Astrocyte (in vitro differentiated cells and primary cell): ENCODE data around the gene MAPK11. TPM values are rescaled to one million over a fixed set of nuclear protein-coding genes. Genes with fewer than 3 reads are reported as not detected.

Experiments
- DNase-seq: peaks from one replicate; pipeline ENCODE4 v3.0.0-alpha.2; 2010; ENCODE audit warnings: low read depth
- FAIRE-seq: peaks from 2 replicates; lab custom pipeline; 2011; peaks lifted over from hg19 to GRCh38; lab: Jason Lieb, UNC
- H2AFZ ChIP-seq: 2 replicates; pipeline ENCODE4 v1.6.0; 2012; ENCODE audit warnings: low read depth, low read length, inconsistent platforms
- H3K27ac ChIP-seq: 2 replicates; pipeline ENCODE4 v1.5.1; 2011; ENCODE audit warnings: low read depth, low read length, inconsistent platforms
- H3K27me3 ChIP-seq: 2 replicates; pipeline ENCODE4 v1.6.0; 2011; ENCODE audit warnings: low read length, inconsistent platforms; ENCODE audit not compliant: insufficient read depth
- H3K36me3 ChIP-seq: 2 replicates; pipeline ENCODE4 v1.5.1; 2011; ENCODE audit warnings: low read length, inconsistent platforms; ENCODE audit not compliant: insufficient read depth
- H3K4me1 ChIP-seq: 2 replicates; pipeline ENCODE4 v1.5.1; 2011; ENCODE audit warnings: low read length, inconsistent platforms; ENCODE audit not compliant: insufficient read depth
- H3K4me2 ChIP-seq: 2 replicates; pipeline ENCODE4 v1.6.0; 2012; ENCODE audit warnings: low read length, inconsistent platforms
- H3K4me3 ChIP-seq: 2 replicates; pipeline ENCODE4 v1.5.1; 2011; ENCODE audit warnings: low read depth, mild to moderate bottlenecking, low read length, inconsistent platforms; ENCODE audit not compliant: insufficient read depth
- H3K79me2 ChIP-seq: 2 replicates; pipeline ENCODE4 v1.6.0; 2012; ENCODE audit warnings: mild to moderate bottlenecking, low read length, inconsistent platforms; ENCODE audit not compliant: insufficient read depth
- H3K9ac ChIP-seq: 2 replicates; pipeline ENCODE4 v1.6.0; 2012; ENCODE audit warnings: mild to moderate bottlenecking, low read length, inconsistent platforms
- H3K9me3 ChIP-seq: 2 replicates; pipeline ENCODE4 v1.5.1; 2012; ENCODE audit warnings: low read depth, mild to moderate bottlenecking, low read length, inconsistent platforms; ENCODE audit not compliant: insufficient read depth
- H4K20me1 ChIP-seq: 2 replicates; pipeline ENCODE4 v1.6.0; 2012; ENCODE audit warnings: low read length, inconsistent platforms; ENCODE audit not compliant: insufficient read depth
- H3K27ac Mint-ChIP-seq: one replicate; pipeline ENCODE4 v1.8.0; 2021; ENCODE audit warnings: mild to moderate bottlenecking, mixed read lengths; ENCODE audit not compliant: unreplicated experiment
- H3K27me3 Mint-ChIP-seq: one replicate; pipeline ENCODE4 v1.8.0; 2021; ENCODE audit warnings: low read depth, mixed read lengths; ENCODE audit not compliant: unreplicated experiment
- H3K36me3 Mint-ChIP-seq: one replicate; pipeline ENCODE4 v1.8.0; 2021; ENCODE audit warnings: low read depth, mixed read lengths; ENCODE audit not compliant: unreplicated experiment
- H3K4me1 Mint-ChIP-seq: one replicate; pipeline ENCODE4 v1.8.0; 2021; ENCODE audit warnings: low read depth, mixed read lengths; ENCODE audit not compliant: unreplicated experiment
- H3K4me3 Mint-ChIP-seq: one replicate; pipeline ENCODE4 v1.8.0; 2021; ENCODE audit warnings: mild to moderate bottlenecking, moderate library complexity, mixed read lengths; ENCODE audit not compliant: unreplicated experiment
- H3K9me3 Mint-ChIP-seq: one replicate; pipeline ENCODE4 v1.8.0; 2021; ENCODE audit warnings: mild to moderate bottlenecking, mixed read lengths; ENCODE audit not compliant: unreplicated experiment
- CTCF ChIP-seq: IDR thresholded peaks from 2 replicates; pipeline ENCODE4 v1.5.1; 2011; ENCODE audit warnings: low read depth, mild to moderate bottlenecking, inconsistent platforms, low read length, moderate library complexity; ENCODE audit not compliant: insufficient read depth
- EZH2 ChIP-seq: IDR thresholded peaks from 2 replicates; pipeline ENCODE4 v1.6.1; 2012; ENCODE audit warnings: mild to moderate bottlenecking, low read length, inconsistent platforms; ENCODE audit not compliant: insufficient read depth
- total RNA-seq: library from RNA; stranded (reverse); gene quantifications from 2 replicates; pipeline ENCODE4 v1.2.1, GENCODE V29; 2021

MAPK11 gene
- total RNA-seq, 1 donor from 2014 or later = 19.6 TPM

- Mint-ChIP-seq H3K4me3 (no peak overlapping the region), H3K27me3 (peaks cover 3% of the 10 kb centered on the region), H3K9me3 (no peaks in the 10 kb centered on the region), H3K4me1 (peaks cover 7% of the 10 kb centered on the region), H3K27ac (no peak overlapping the region), H3K36me3 (peaks cover 8% of the 10 kb centered on the region)
- Histone ChIP-seq H3K36me3 (no peaks in the 10 kb centered on the region), H3K4me2 (peak overlapping the region; percentile 1), H4K20me1 (peaks cover 8% of the 10 kb centered on the region), H3K4me3 (no peak overlapping the region), H3K9me3 (no peaks in the 10 kb centered on the region), H3K27me3 (no peaks in the 10 kb centered on the region), H2AFZ (no peak overlapping the region), H3K9ac (no peak overlapping the region), H3K79me2 (peaks cover 24% of the 10 kb centered on the region), H3K4me1 (peaks cover 18% of the 10 kb centered on the region), H3K27ac (no peak overlapping the region)
- FAIRE-seq = no peak
- TF ChIP-seq EZH2 (no peak), CTCF (no peak)
- no peak for DNase-seq
Observed at GRCh38 chr22:50262973-50263617, 7.1 kb downstream of the MAPK11 start.

- FAIRE-seq (no peak), DNase-seq (no peak)
- Histone ChIP-seq H2AFZ (no peak overlapping the region), H3K36me3 (no peaks in the 10 kb centered on the region), H3K9me3 (no peaks in the 10 kb centered on the region), H3K27ac (no peak overlapping the region), H3K4me3 (no peak overlapping the region), H3K9ac (no peak overlapping the region), H4K20me1 (peaks cover 9% of the 10 kb centered on the region), H3K4me2 (peak overlapping the region; percentile 92), H3K4me1 (peaks cover 17% of the 10 kb centered on the region), H3K27me3 (no peaks in the 10 kb centered on the region), H3K79me2 (peaks cover 26% of the 10 kb centered on the region)
- Mint-ChIP-seq H3K9me3 (no peaks in the 10 kb centered on the region), H3K4me1 (peaks cover 7% of the 10 kb centered on the region), H3K27me3 (peaks cover 3% of the 10 kb centered on the region), H3K4me3 (peak overlapping the region; percentile 76), H3K36me3 (peaks cover 8% of the 10 kb centered on the region), H3K27ac (peak overlapping the region; percentile 34)
- TF ChIP-seq CTCF = no peak
- no peak for TF ChIP-seq EZH2
Observed at GRCh38 chr22:50262460-50262911, 7.7 kb downstream of the MAPK11 start.
